ENCODE data around the gene ZNF777.
"Not testable (repeated sequence)": the region's sequence is repeated elsewhere in the genome, so short reads cannot be mapped to it uniquely, and the experiment has no call there.

The ZNF777 gene

GRCh38 chr7:149460493-149461277 lies at the start of gene ZNF777:
ZNF777 (minus strand) TSS chr7:149461062; CDS start chr7:149456022, 5,040 bp downstream.
- Mint-ChIP-seq H3K9me3 (no peaks in the 10 kb centered on the region), H3K27me3 (ENCODE audit: low read depth) (peaks cover 21% of the 10 kb centered on the region), H3K27ac (no peak within 1 kb of the TSS), H3K4me1 (ENCODE audit: low read depth) (peaks cover 15% of the 10 kb centered on the region), H3K36me3 (ENCODE audit: low read depth) (peaks cover 1% of the 10 kb centered on the region), H3K4me3 (peak within 1 kb of the TSS; percentile 79)

GRCh38 chr7:149510248-149510647 lies 49.4 kb upstream of the ZNF777 start:
- Mint-ChIP-seq H3K4me1 (ENCODE audit: low read depth) (no peaks in the 10 kb centered on the region), H3K36me3 (ENCODE audit: low read depth) (peaks cover 8% of the 10 kb centered on the region), H3K9me3 (peaks cover 80% of the 10 kb centered on the region), H3K4me3 (no peak overlapping the region), H3K27me3 (ENCODE audit: low read depth) (peaks cover 13% of the 10 kb centered on the region), H3K27ac (no peak overlapping the region)

- Mint-ChIP-seq H3K4me3 (no peak overlapping the region), H3K36me3 (ENCODE audit: low read depth) (peaks cover 8% of the 10 kb centered on the region), H3K4me1 (ENCODE audit: low read depth) (no peaks in the 10 kb centered on the region), H3K27me3 (ENCODE audit: low read depth) (peaks cover 10% of the 10 kb centered on the region), H3K27ac (no peak overlapping the region), H3K9me3 (peaks cover 82% of the 10 kb centered on the region)
These were observed 48.9 kb upstream of the ZNF777 start for GRCh38 chr7:149509774-149510173.

- H3K27me3 Mint-ChIP-seq (ENCODE audit: low read depth): peaks cover 8% of the 10 kb centered on the region
- H3K36me3 Mint-ChIP-seq (ENCODE audit: low read depth): peaks cover 6% of the 10 kb centered on the region
- H3K9me3 Mint-ChIP-seq: peaks cover 47% of the 10 kb centered on the region
- no peak overlapping the region for H3K27ac Mint-ChIP-seq
- H3K4me3 Mint-ChIP-seq: no peak overlapping the region
- peaks cover under 1% of the 10 kb centered on the region for H3K4me1 Mint-ChIP-seq (ENCODE audit: low read depth)
These were observed 44.7 kb upstream of the ZNF777 start for GRCh38 chr7:149505551-149505950.

GRCh38 chr7:149501651-149502050 lies 40.8 kb upstream of the ZNF777 start:
- H3K27me3 Mint-ChIP-seq (ENCODE audit: low read depth): peaks cover 8% of the 10 kb centered on the region

GRCh38 chr7:149500910-149501309 lies 40.0 kb upstream of the ZNF777 start:
- Mint-ChIP-seq H3K27ac (no peak overlapping the region), H3K4me3 (no peak overlapping the region), H3K27me3 (ENCODE audit: low read depth) (peaks cover 8% of the 10 kb centered on the region), H3K36me3 (ENCODE audit: low read depth) (peaks cover 6% of the 10 kb centered on the region), H3K9me3 (peaks cover 16% of the 10 kb centered on the region), H3K4me1 (ENCODE audit: low read depth) (peaks cover 18% of the 10 kb centered on the region)

More at GRCh38 chr7:149501651-149502050, 40.8 kb upstream of the ZNF777 start:
- Mint-ChIP-seq H3K27ac (no peak overlapping the region), H3K36me3 (ENCODE audit: low read depth) (peaks cover 5% of the 10 kb centered on the region), H3K4me3 (no peak overlapping the region), H3K9me3 (peaks cover 20% of the 10 kb centered on the region), H3K4me1 (ENCODE audit: low read depth) (peaks cover 11% of the 10 kb centered on the region)

GRCh38 chr7:149500201-149500600 lies 39.3 kb upstream of the ZNF777 start:
- Mint-ChIP-seq H3K4me1 (ENCODE audit: low read depth) (peaks cover 22% of the 10 kb centered on the region), H3K27me3 (ENCODE audit: low read depth) (peaks cover 8% of the 10 kb centered on the region), H3K36me3 (ENCODE audit: low read depth) (peaks cover 4% of the 10 kb centered on the region), H3K4me3 (peak overlapping the region; percentile 22), H3K27ac (peak overlapping the region; percentile 4), H3K9me3 (peaks cover 10% of the 10 kb centered on the region)

GRCh38 chr7:149498811-149499210 lies 37.9 kb upstream of the ZNF777 start:
- no peak overlapping the region for H3K27ac Mint-ChIP-seq
- H3K4me3 Mint-ChIP-seq: no peak overlapping the region

GRCh38 chr7:149497467-149498261 lies 36.8 kb upstream of the ZNF777 start, which contains the start of gene ZNF746:
ZNF746 (minus strand) TSS chr7:149497809; CDS start chr7:149497536, 273 bp downstream.
- Mint-ChIP-seq H3K4me3 (peak within 1 kb of the TSS; percentile 98), H3K27me3 (ENCODE audit: low read depth) (no peaks in the 10 kb centered on the region), H3K27ac (peak within 1 kb of the TSS; percentile 93), H3K4me1 (ENCODE audit: low read depth) (peaks cover 26% of the 10 kb centered on the region), H3K9me3 (no peaks in the 10 kb centered on the region), H3K36me3 (ENCODE audit: low read depth) (peaks cover 23% of the 10 kb centered on the region)

More at GRCh38 chr7:149498811-149499210, 37.9 kb upstream of the ZNF777 start:
- Mint-ChIP-seq H3K4me1 (ENCODE audit: low read depth) (peaks cover 26% of the 10 kb centered on the region), H3K9me3 (no peaks in the 10 kb centered on the region), H3K36me3 (ENCODE audit: low read depth) (peaks cover 12% of the 10 kb centered on the region), H3K27me3 (ENCODE audit: low read depth) (peaks cover 5% of the 10 kb centered on the region)

GRCh38 chr7:149496642-149497391 lies 36.0 kb upstream of the ZNF777 start:
- peak overlapping the region; percentile 98 for H3K4me3 Mint-ChIP-seq
- peak overlapping the region; percentile 93 for H3K27ac Mint-ChIP-seq
- peaks cover 29% of the 10 kb centered on the region for H3K36me3 Mint-ChIP-seq (ENCODE audit: low read depth)
- H3K9me3 Mint-ChIP-seq: no peaks in the 10 kb centered on the region
- no peaks in the 10 kb centered on the region for H3K27me3 Mint-ChIP-seq (ENCODE audit: low read depth)
- H3K4me1 Mint-ChIP-seq (ENCODE audit: low read depth): peaks cover 26% of the 10 kb centered on the region

- Mint-ChIP-seq H3K9me3 (no peaks in the 10 kb centered on the region), H3K27me3 (ENCODE audit: low read depth) (no peaks in the 10 kb centered on the region), H3K4me3 (peak overlapping the region; percentile 98), H3K27ac (peak overlapping the region; percentile 68), H3K4me1 (ENCODE audit: low read depth) (peaks cover 26% of the 10 kb centered on the region), H3K36me3 (ENCODE audit: low read depth) (peaks cover 31% of the 10 kb centered on the region)
These were observed 35.2 kb upstream of the ZNF777 start for GRCh38 chr7:149495785-149496641.

GRCh38 chr7:149494738-149495368 lies 34.0 kb upstream of the ZNF777 start:
- no peaks in the 10 kb centered on the region for H3K9me3 Mint-ChIP-seq
- H3K27ac Mint-ChIP-seq: peak overlapping the region; percentile 33
- H3K4me3 Mint-ChIP-seq: no peak overlapping the region
- no peaks in the 10 kb centered on the region for H3K27me3 Mint-ChIP-seq (ENCODE audit: low read depth)
- H3K36me3 Mint-ChIP-seq (ENCODE audit: low read depth): peaks cover 43% of the 10 kb centered on the region
- H3K4me1 Mint-ChIP-seq (ENCODE audit: low read depth): peaks cover 21% of the 10 kb centered on the region

- H3K4me1 Mint-ChIP-seq (ENCODE audit: low read depth): peaks cover 21% of the 10 kb centered on the region
- H3K27ac Mint-ChIP-seq; H3K27me3 Mint-ChIP-seq (ENCODE audit: low read depth); H3K9me3 Mint-ChIP-seq; H3K4me3 Mint-ChIP-seq: not testable (repeated sequence)
- H3K36me3 Mint-ChIP-seq (ENCODE audit: low read depth): peaks cover 50% of the 10 kb centered on the region
These were observed 33.1 kb upstream of the ZNF777 start for GRCh38 chr7:149493975-149494374.

All from T-helper 1 cell treated with Interleukin-12 subunit alpha and Interleukin-12 subunit beta and Interleukin-4 antibody, amounts not matched to agents 30 μg/mL and 1 μg/mL, for 36 hours (primary cell).